Measurements from ENCODE around the gene SUN2.

The SUN2 gene

DNA sequence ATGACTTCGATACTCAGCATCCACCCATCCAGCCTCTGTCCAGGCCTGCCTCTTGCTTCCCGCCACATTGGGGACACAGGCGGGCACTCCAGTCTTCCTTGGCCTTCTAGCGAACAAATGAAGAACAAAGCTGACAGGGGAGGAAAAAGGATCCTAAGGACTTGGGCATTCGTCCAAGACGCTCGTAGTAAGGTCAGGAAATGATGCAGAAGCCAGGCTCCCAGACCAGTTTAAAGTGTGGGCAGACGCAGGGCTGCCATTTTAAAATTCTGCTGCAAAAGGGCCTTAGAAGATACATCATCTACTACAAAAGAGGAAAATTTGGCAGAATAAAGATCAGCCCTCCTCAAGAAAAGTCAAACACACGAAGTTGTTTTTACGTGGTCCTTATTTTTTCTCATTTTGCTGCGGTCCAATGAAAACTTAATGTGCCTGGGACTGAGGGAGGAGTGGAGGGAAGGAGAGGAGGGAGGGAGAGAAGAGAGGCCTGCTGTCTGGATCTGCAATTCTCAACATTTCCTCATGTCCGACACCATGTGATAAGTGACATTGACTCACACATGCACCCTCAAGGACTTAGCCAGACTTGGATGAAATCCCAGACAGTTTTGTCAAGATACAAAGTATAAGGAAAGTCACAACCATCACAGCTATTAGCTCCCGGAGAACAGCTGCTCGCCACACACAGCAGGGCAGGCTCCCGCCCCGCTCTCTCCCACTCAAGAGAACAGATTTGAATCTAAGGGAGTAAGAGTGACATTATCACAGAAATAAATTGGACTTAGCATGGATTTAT, 32.4 kb upstream of the SUN2 start:
- Mint-ChIP-seq H3K9me3 (no peaks in the 10 kb centered on the region), H3K36me3 (ENCODE audit: low read depth) (no peaks in the 10 kb centered on the region), H3K4me3 (no peak overlapping the region), H3K4me1 (ENCODE audit: low read depth) (peaks cover 13% of the 10 kb centered on the region), H3K27ac (no peak overlapping the region), H3K27me3 (no peaks in the 10 kb centered on the region)
- intact Hi-C loops (cut with micrococcal nuclease), result no loop called here

DNA sequence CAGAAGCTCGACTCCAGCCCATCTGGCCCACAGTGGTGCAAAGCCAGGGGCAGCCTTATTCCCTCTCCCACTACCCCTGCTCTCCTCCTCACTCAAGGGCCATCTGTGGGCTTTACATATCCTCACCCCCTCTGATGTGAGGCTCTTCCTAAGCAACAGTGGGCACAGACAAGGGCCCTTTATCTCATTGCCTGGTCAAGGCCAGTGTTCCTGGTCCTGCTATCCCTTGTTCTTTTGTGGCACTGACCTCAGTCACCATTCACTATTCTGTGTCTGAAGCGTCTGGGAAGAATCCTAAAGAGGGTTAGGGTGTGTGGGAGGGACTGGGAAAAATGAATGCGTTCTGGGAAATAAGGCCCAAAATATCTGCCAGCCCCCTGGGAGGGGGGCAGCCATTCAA, 30.8 kb upstream of the SUN2 start:
- Mint-ChIP-seq H3K36me3 (ENCODE audit: low read depth) (peaks cover 8% of the 10 kb centered on the region), H3K27ac (no peak overlapping the region), H3K27me3 (no peaks in the 10 kb centered on the region), H3K4me3 (no peak overlapping the region), H3K4me1 (ENCODE audit: low read depth) (peaks cover 26% of the 10 kb centered on the region), H3K9me3 (no peaks in the 10 kb centered on the region)
- intact Hi-C loops (cut with micrococcal nuclease), result no loop called here

GRCh38 chr22:38784856-38785255, 29.1 kb upstream of the SUN2 start:
- no peaks in the 10 kb centered on the region for H3K27me3 Mint-ChIP-seq
- H3K9me3 Mint-ChIP-seq, result no peaks in the 10 kb centered on the region

GRCh38 chr22:38784035-38784434, 28.2 kb upstream of the SUN2 start:
- H3K36me3 Mint-ChIP-seq (ENCODE audit: low read depth), result peaks cover 34% of the 10 kb centered on the region
- intact Hi-C loops (cut with micrococcal nuclease), result no loop called here
- no peak overlapping the region for H3K27ac Mint-ChIP-seq
- no peaks in the 10 kb centered on the region for H3K27me3 Mint-ChIP-seq
- H3K4me3 Mint-ChIP-seq, result no peak overlapping the region
- H3K9me3 Mint-ChIP-seq, result no peaks in the 10 kb centered on the region
- peaks cover 28% of the 10 kb centered on the region for H3K4me1 Mint-ChIP-seq (ENCODE audit: low read depth)

More at GRCh38 chr22:38784856-38785255, 29.1 kb upstream of the SUN2 start:
- H3K4me1 Mint-ChIP-seq (ENCODE audit: low read depth), result peaks cover 28% of the 10 kb centered on the region
- H3K36me3 Mint-ChIP-seq (ENCODE audit: low read depth), result peaks cover 26% of the 10 kb centered on the region
- no peak overlapping the region for H3K4me3 Mint-ChIP-seq
- intact Hi-C loops (cut with micrococcal nuclease), result no loop called here
- H3K27ac Mint-ChIP-seq, result no peak overlapping the region

DNA sequence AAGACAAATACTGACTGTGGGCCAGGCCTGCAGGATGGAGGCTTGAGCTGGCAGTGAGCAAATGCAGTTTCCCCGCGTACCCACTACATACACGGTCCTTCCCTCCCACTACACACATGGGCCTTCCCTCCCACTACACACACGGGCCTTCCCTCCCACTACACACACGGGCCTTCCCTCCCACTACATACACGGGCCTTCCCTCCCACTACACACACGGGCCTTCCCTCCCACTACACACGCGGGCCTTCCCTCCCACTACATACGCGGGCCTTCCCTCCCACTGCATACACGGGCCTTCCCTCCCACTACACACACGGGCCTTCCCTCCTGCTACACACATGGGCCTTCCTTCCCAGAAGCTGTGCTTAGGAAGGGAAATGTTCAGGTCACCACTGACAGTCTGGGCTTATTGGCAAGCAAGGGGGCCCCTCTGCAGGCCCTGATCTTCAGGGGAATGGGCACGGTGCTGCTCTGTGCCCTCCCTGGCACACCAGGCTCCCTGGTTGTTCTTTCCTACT, 27.4 kb upstream of the SUN2 start:
- peaks cover 43% of the 10 kb centered on the region for H3K36me3 Mint-ChIP-seq (ENCODE audit: low read depth)
- H3K27me3 Mint-ChIP-seq, result no peaks in the 10 kb centered on the region
- H3K4me3 Mint-ChIP-seq, result no peak overlapping the region
- no peaks in the 10 kb centered on the region for H3K9me3 Mint-ChIP-seq
- intact Hi-C loops (cut with micrococcal nuclease), result no loop called here
- H3K27ac Mint-ChIP-seq, result no peak overlapping the region
- H3K4me1 Mint-ChIP-seq (ENCODE audit: low read depth), result peaks cover 26% of the 10 kb centered on the region

DNA sequence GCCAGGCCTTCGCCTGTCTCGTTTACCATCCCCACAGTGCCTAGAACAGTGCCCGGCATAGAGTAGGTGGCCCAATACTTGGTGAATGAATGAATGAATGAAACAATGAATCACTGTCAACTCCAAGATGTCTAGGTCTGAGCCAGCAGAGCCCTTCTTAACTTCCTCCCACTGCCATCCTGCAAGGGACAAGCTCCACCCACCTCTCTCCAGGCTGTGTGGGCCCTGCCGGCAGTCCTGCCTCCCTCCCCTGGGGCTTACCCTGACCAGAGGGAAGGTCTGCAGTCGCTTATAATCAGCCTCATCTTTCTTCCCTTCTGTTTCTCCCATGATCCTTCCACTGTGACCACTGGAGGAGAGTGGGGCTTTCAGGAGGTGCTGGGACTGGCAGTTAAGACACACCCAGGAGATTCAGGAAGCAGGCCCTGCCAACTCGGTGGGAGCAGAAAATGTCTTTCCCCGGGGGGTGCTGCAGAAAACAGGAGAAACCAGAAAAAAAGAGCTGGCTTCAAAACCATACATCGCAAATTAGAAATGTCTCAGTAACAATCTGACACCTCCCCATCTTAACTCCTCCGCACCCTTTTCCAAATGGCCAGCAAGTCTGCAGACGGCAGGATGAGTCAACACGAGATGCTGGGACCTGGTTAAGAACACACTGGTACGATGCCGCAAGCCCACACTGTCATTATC, 26.8 kb upstream of the SUN2 start:
- H3K4me1 Mint-ChIP-seq (ENCODE audit: low read depth), result peaks cover 23% of the 10 kb centered on the region
- intact Hi-C loops (cut with micrococcal nuclease), result loop anchor here (1.0 kb wide), 1 partner anchor 27 kb away; no protein-coding TSS in a partner anchor
- peak overlapping the region; percentile 18 for H3K4me3 Mint-ChIP-seq
- no peaks in the 10 kb centered on the region for H3K27me3 Mint-ChIP-seq
- H3K27ac Mint-ChIP-seq, result peak overlapping the region; percentile 53
- peaks cover 44% of the 10 kb centered on the region for H3K36me3 Mint-ChIP-seq (ENCODE audit: low read depth)
- no peaks in the 10 kb centered on the region for H3K9me3 Mint-ChIP-seq

DNA sequence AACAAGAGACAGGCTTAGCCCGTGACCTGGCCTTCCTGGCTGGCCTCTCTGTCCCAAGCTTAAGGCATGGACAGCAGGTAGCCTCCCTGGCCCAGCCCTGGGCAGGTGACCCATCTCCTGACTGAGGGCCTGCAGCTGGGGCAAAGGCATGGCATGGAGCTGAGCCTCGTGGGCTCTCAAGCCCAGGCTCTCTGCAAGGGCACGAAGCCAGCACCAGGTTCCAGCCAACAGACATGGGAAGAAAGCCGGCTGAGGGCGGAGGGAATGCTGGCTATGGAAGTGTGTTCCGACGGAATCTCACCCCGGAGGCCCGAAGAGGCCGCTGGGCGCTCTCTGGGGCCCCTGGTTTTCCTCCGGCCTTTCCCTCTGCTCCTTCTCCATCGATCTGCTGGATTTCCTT, 25.2 kb upstream of the SUN2 start:
- intact Hi-C loops (cut with micrococcal nuclease), result no loop called here
- Mint-ChIP-seq H3K4me1 (ENCODE audit: low read depth) (peaks cover 27% of the 10 kb centered on the region), H3K36me3 (ENCODE audit: low read depth) (peaks cover 44% of the 10 kb centered on the region), H3K27ac (no peak overlapping the region), H3K27me3 (no peaks in the 10 kb centered on the region), H3K9me3 (no peaks in the 10 kb centered on the region), H3K4me3 (no peak overlapping the region)

- Mint-ChIP-seq H3K27me3 (no peaks in the 10 kb centered on the region), H3K27ac (no peak overlapping the region), H3K9me3 (no peaks in the 10 kb centered on the region), H3K4me3 (no peak overlapping the region), H3K36me3 (ENCODE audit: low read depth) (peaks cover 41% of the 10 kb centered on the region), H3K4me1 (ENCODE audit: low read depth) (peaks cover 12% of the 10 kb centered on the region)
- intact Hi-C loops (cut with micrococcal nuclease), result loop anchor here (10.0 kb wide), 1 partner anchor 78 kb away; no protein-coding TSS in a partner anchor
Measured at GRCh38 chr22:38777087-38777671, 21.4 kb upstream of the SUN2 start.

- Mint-ChIP-seq H3K4me1 (ENCODE audit: low read depth) (peaks cover 4% of the 10 kb centered on the region), H3K4me3 (no peak overlapping the region), H3K27ac (no peak overlapping the region), H3K27me3 (peaks cover 1% of the 10 kb centered on the region), H3K9me3 (no peaks in the 10 kb centered on the region), H3K36me3 (ENCODE audit: low read depth) (peaks cover 30% of the 10 kb centered on the region)
- intact Hi-C loops (cut with micrococcal nuclease), result loop anchor here (10.0 kb wide), 1 partner anchor 79 kb away; no protein-coding TSS in a partner anchor
Measured at GRCh38 chr22:38776086-38776485, 20.3 kb upstream of the SUN2 start.

DNA sequence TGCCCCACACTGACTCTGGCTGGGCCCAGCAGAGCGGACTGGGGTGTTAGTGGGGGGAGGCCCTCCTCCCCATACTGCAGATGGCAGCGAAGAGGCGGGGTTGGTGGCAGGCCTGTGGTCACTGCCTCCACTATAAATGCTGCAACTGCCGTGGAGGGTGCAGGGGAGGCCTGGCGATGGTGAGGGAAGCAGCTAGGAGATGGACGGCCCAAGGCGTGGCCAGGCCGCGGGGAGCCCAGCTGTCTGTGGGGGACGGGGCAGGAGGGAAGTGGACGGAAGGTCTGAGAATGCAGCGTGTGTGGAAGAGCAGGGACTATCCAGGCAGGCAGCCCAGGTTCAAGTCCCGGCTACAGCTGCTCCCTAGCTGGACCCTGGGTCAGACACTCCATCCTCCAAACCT, 19.9 kb upstream of the SUN2 start:
- Mint-ChIP-seq H3K4me3 (no peak overlapping the region), H3K9me3 (no peaks in the 10 kb centered on the region), H3K27me3 (peaks cover 2% of the 10 kb centered on the region), H3K27ac (no peak overlapping the region), H3K4me1 (ENCODE audit: low read depth) (peaks cover 4% of the 10 kb centered on the region), H3K36me3 (ENCODE audit: low read depth) (peaks cover 26% of the 10 kb centered on the region)
- intact Hi-C loops (cut with micrococcal nuclease), result loop anchor here (10.0 kb wide), 1 partner anchor 79 kb away; no protein-coding TSS in a partner anchor

- no peaks in the 10 kb centered on the region for H3K9me3 Mint-ChIP-seq
- H3K27ac Mint-ChIP-seq, result no peak overlapping the region
- intact Hi-C loops (cut with micrococcal nuclease), result loop anchor here (10.0 kb wide), 1 partner anchor 80 kb away; no protein-coding TSS in a partner anchor
- no peak overlapping the region for H3K4me3 Mint-ChIP-seq
- peaks cover 4% of the 10 kb centered on the region for H3K4me1 Mint-ChIP-seq (ENCODE audit: low read depth)
- peaks cover 16% of the 10 kb centered on the region for H3K36me3 Mint-ChIP-seq (ENCODE audit: low read depth)
- peaks cover 4% of the 10 kb centered on the region for H3K27me3 Mint-ChIP-seq
Measured at GRCh38 chr22:38774496-38775166, 18.8 kb upstream of the SUN2 start.

GRCh38 chr22:38773363-38773946, 17.7 kb upstream of the SUN2 start:
- Mint-ChIP-seq H3K9me3 (no peaks in the 10 kb centered on the region), H3K4me1 (ENCODE audit: low read depth) (peaks cover 10% of the 10 kb centered on the region), H3K27ac (no peak overlapping the region), H3K36me3 (ENCODE audit: low read depth) (peaks cover 4% of the 10 kb centered on the region), H3K27me3 (peaks cover 5% of the 10 kb centered on the region), H3K4me3 (no peak overlapping the region)
- intact Hi-C loops (cut with micrococcal nuclease), result loop anchor here (10.0 kb wide), 1 partner anchor 81 kb away; no protein-coding TSS in a partner anchor

DNA sequence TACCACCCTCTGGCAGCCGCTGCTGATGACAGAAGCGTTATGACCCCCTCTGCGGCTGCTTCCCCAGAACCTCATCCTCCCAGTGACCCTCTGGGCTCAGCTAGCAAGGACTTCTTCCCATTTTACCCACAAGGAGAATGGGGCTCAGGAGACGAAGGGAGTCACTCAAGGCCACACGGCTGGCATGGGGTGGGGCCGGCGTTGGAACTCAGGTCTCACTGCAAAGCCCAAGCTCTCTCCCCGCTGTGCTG, 16.8 kb upstream of the SUN2 start:
- H3K36me3 Mint-ChIP-seq (ENCODE audit: low read depth), result no peaks in the 10 kb centered on the region
- no peak overlapping the region for H3K27ac Mint-ChIP-seq

More for the DNA sequence above, 16.8 kb upstream of the SUN2 start:
- intact Hi-C loops (cut with micrococcal nuclease), result loop anchor here (10.0 kb wide), 1 partner anchor 82 kb away; no protein-coding TSS in a partner anchor
- H3K27me3 Mint-ChIP-seq, result peaks cover 8% of the 10 kb centered on the region
- H3K4me1 Mint-ChIP-seq (ENCODE audit: low read depth), result peaks cover 10% of the 10 kb centered on the region
- no peaks in the 10 kb centered on the region for H3K9me3 Mint-ChIP-seq
- no peak overlapping the region for H3K4me3 Mint-ChIP-seq

Measured in dendritic cell treated with granulocyte-macrophage colony-stimulating factor and Interleukin-4, amounts not matched to agents 40 ng/mL and 50 ng/mL, for 4 days (primary cell).